ENCODE data around the gene POMT2.

Gene POMT2

GRCh38 chr14:77353469-77354141 is 32.9 kb upstream of the POMT2 start:
- H3K9me3 ChIP-seq (ENCODE audit: control insufficient read depth, insufficient read depth, low read length), result no peaks in the 10 kb centered on the region

GRCh38 chr14:77347751-77348150 is 27.1 kb upstream of the POMT2 start:
- Histone ChIP-seq H3K27ac (ENCODE audit: low read depth, low read length) (peak overlapping the region; percentile 13; the same call in 1 of the 2 replicates), H3K9me3 (ENCODE audit: control insufficient read depth, insufficient read depth, low read length) (no peaks in the 10 kb centered on the region), H3K4me1 (ENCODE audit: control insufficient read depth, low read length) (peaks cover 28% of the 10 kb centered on the region), H3K36me3 (ENCODE audit: control insufficient read depth, low read length) (peaks cover 72% of the 10 kb centered on the region), H3K4me3 (ENCODE audit: low read length) (no peak overlapping the region), H3K9me2 (replicated peaks; ENCODE audit: control insufficient read depth, low read length) (no peaks in the 10 kb centered on the region), H4K20me1 (ENCODE audit: control insufficient read depth, insufficient read depth, low read depth, low read length) (no peaks in the 10 kb centered on the region), H3K79me2 (ENCODE audit: control insufficient read depth, low read length) (peaks cover 10% of the 10 kb centered on the region), H3K4me2 (ENCODE audit: low read length) (peak overlapping the region; percentile 16), H3K27me3 (ENCODE audit: control insufficient read depth, low read length) (no peaks in the 10 kb centered on the region), H3F3A (ENCODE audit: control insufficient read depth, insufficient read depth) (peaks cover 3% of the 10 kb centered on the region; the same call in 1 of the 2 replicates)
- TF ChIP-seq EZH2phosphoT487 (IDR thresholded peaks at IDR 0.05; ENCODE audit: borderline replicate concordance, low read length), result no peak
- TF ChIP-seq, protein P1, sequence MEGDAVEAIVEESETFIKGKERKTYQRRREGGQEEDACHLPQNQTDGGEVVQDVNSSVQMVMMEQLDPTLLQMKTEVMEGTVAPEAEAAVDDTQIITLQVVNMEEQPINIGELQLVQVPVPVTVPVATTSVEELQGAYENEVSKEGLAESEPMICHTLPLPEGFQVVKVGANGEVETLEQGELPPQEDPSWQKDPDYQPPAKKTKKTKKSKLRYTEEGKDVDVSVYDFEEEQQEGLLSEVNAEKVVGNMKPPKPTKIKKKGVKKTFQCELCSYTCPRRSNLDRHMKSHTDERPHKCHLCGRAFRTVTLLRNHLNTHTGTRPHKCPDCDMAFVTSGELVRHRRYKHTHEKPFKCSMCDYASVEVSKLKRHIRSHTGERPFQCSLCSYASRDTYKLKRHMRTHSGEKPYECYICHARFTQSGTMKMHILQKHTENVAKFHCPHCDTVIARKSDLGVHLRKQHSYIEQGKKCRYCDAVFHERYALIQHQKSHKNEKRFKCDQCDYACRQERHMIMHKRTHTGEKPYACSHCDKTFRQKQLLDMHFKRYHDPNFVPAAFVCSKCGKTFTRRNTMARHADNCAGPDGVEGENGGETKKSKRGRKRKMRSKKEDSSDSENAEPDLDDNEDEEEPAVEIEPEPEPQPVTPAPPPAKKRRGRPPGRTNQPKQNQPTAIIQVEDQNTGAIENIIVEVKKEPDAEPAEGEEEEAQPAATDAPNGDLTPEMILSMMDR (IDR thresholded peaks at IDR 0.05; ENCODE audit: low read depth, low read length, poor library complexity, severe bottlenecking), result no peak

More at GRCh38 chr14:77353469-77354141, 32.9 kb upstream of the POMT2 start:
- no peaks in the 10 kb centered on the region for H3K27me3 ChIP-seq (ENCODE audit: control insufficient read depth, low read length)
- H3F3A ChIP-seq (ENCODE audit: control insufficient read depth, insufficient read depth), result peaks cover 3% of the 10 kb centered on the region; the same call in 1 of the 2 replicates
- H3K4me1 ChIP-seq (ENCODE audit: control insufficient read depth, low read length), result peaks cover 29% of the 10 kb centered on the region
- TF ChIP-seq, protein P1 (IDR thresholded peaks at IDR 0.05; ENCODE audit: low read depth, low read length, poor library complexity, severe bottlenecking), result no peak
- TF ChIP-seq EZH2phosphoT487 (IDR thresholded peaks at IDR 0.05; ENCODE audit: borderline replicate concordance, low read length), result no peak
- peaks cover 37% of the 10 kb centered on the region for H3K36me3 ChIP-seq (ENCODE audit: control insufficient read depth, low read length)
- no peaks in the 10 kb centered on the region for H3K9me2 ChIP-seq (replicated peaks; ENCODE audit: control insufficient read depth, low read length)
- H3K27ac ChIP-seq (ENCODE audit: low read depth, low read length), result no peak overlapping the region
- peaks cover 57% of the 10 kb centered on the region for H3K79me2 ChIP-seq (ENCODE audit: control insufficient read depth, low read length)
- no peak overlapping the region for H3K4me3 ChIP-seq (ENCODE audit: low read length)
- H4K20me1 ChIP-seq (ENCODE audit: control insufficient read depth, insufficient read depth, low read depth, low read length), result no peaks in the 10 kb centered on the region
- no peak overlapping the region for H3K4me2 ChIP-seq (ENCODE audit: low read length)

GRCh38 chr14:77346495-77346894 is 25.8 kb upstream of the POMT2 start:
- H3K9me3 ChIP-seq (ENCODE audit: control insufficient read depth, insufficient read depth, low read length), result no peaks in the 10 kb centered on the region
- H3K4me3 ChIP-seq (ENCODE audit: low read length), result no peak overlapping the region
- peaks cover 3% of the 10 kb centered on the region; the same call in 1 of the 2 replicates for H3F3A ChIP-seq (ENCODE audit: control insufficient read depth, insufficient read depth)
- H3K4me1 ChIP-seq (ENCODE audit: control insufficient read depth, low read length), result peaks cover 27% of the 10 kb centered on the region
- H3K9me2 ChIP-seq (replicated peaks; ENCODE audit: control insufficient read depth, low read length), result no peaks in the 10 kb centered on the region
- TF ChIP-seq, protein P1 (IDR thresholded peaks at IDR 0.05; ENCODE audit: low read depth, low read length, poor library complexity, severe bottlenecking), result no peak
- TF ChIP-seq EZH2phosphoT487 (IDR thresholded peaks at IDR 0.05; ENCODE audit: borderline replicate concordance, low read length), result no peak
- H4K20me1 ChIP-seq (ENCODE audit: control insufficient read depth, insufficient read depth, low read depth, low read length), result no peaks in the 10 kb centered on the region
- H3K27me3 ChIP-seq (ENCODE audit: control insufficient read depth, low read length), result no peaks in the 10 kb centered on the region
- no peak overlapping the region for H3K27ac ChIP-seq (ENCODE audit: low read depth, low read length)
- H3K4me2 ChIP-seq (ENCODE audit: low read length), result no peak overlapping the region
- H3K79me2 ChIP-seq (ENCODE audit: control insufficient read depth, low read length), result peaks cover 7% of the 10 kb centered on the region; the same call in 1 of the 2 replicates
- peaks cover 82% of the 10 kb centered on the region for H3K36me3 ChIP-seq (ENCODE audit: control insufficient read depth, low read length)
